Astrocyte (in vitro differentiated cells and primary cell): ENCODE results near the gene GLP1R. TPM values are rescaled to one million over a fixed set of nuclear protein-coding genes. Genes with fewer than 3 reads are reported as not detected.

Experiments
- DNase-seq: peaks from one replicate; pipeline ENCODE4 v3.0.0-alpha.2; 2010; ENCODE audit warnings: low read depth
- FAIRE-seq: peaks from 2 replicates; lab custom pipeline; 2011; peaks lifted over from hg19 to GRCh38; lab: Jason Lieb, UNC
- H2AFZ ChIP-seq: 2 replicates; pipeline ENCODE4 v1.6.0; 2012; ENCODE audit warnings: low read depth, low read length, inconsistent platforms
- H3K27ac ChIP-seq: 2 replicates; pipeline ENCODE4 v1.5.1; 2011; ENCODE audit warnings: low read depth, low read length, inconsistent platforms
- H3K27me3 ChIP-seq: 2 replicates; pipeline ENCODE4 v1.6.0; 2011; ENCODE audit warnings: low read length, inconsistent platforms; ENCODE audit not compliant: insufficient read depth
- H3K36me3 ChIP-seq: 2 replicates; pipeline ENCODE4 v1.5.1; 2011; ENCODE audit warnings: low read length, inconsistent platforms; ENCODE audit not compliant: insufficient read depth
- H3K4me1 ChIP-seq: 2 replicates; pipeline ENCODE4 v1.5.1; 2011; ENCODE audit warnings: low read length, inconsistent platforms; ENCODE audit not compliant: insufficient read depth
- H3K4me2 ChIP-seq: 2 replicates; pipeline ENCODE4 v1.6.0; 2012; ENCODE audit warnings: low read length, inconsistent platforms
- H3K4me3 ChIP-seq: 2 replicates; pipeline ENCODE4 v1.5.1; 2011; ENCODE audit warnings: low read depth, mild to moderate bottlenecking, low read length, inconsistent platforms; ENCODE audit not compliant: insufficient read depth
- H3K79me2 ChIP-seq: 2 replicates; pipeline ENCODE4 v1.6.0; 2012; ENCODE audit warnings: mild to moderate bottlenecking, low read length, inconsistent platforms; ENCODE audit not compliant: insufficient read depth
- H3K9ac ChIP-seq: 2 replicates; pipeline ENCODE4 v1.6.0; 2012; ENCODE audit warnings: mild to moderate bottlenecking, low read length, inconsistent platforms
- H3K9me3 ChIP-seq: 2 replicates; pipeline ENCODE4 v1.5.1; 2012; ENCODE audit warnings: low read depth, mild to moderate bottlenecking, low read length, inconsistent platforms; ENCODE audit not compliant: insufficient read depth
- H4K20me1 ChIP-seq: 2 replicates; pipeline ENCODE4 v1.6.0; 2012; ENCODE audit warnings: low read length, inconsistent platforms; ENCODE audit not compliant: insufficient read depth
- H3K27ac Mint-ChIP-seq: one replicate; pipeline ENCODE4 v1.8.0; 2021; ENCODE audit warnings: mild to moderate bottlenecking, mixed read lengths; ENCODE audit not compliant: unreplicated experiment
- H3K27me3 Mint-ChIP-seq: one replicate; pipeline ENCODE4 v1.8.0; 2021; ENCODE audit warnings: low read depth, mixed read lengths; ENCODE audit not compliant: unreplicated experiment
- H3K36me3 Mint-ChIP-seq: one replicate; pipeline ENCODE4 v1.8.0; 2021; ENCODE audit warnings: low read depth, mixed read lengths; ENCODE audit not compliant: unreplicated experiment
- H3K4me1 Mint-ChIP-seq: one replicate; pipeline ENCODE4 v1.8.0; 2021; ENCODE audit warnings: low read depth, mixed read lengths; ENCODE audit not compliant: unreplicated experiment
- H3K4me3 Mint-ChIP-seq: one replicate; pipeline ENCODE4 v1.8.0; 2021; ENCODE audit warnings: mild to moderate bottlenecking, moderate library complexity, mixed read lengths; ENCODE audit not compliant: unreplicated experiment
- H3K9me3 Mint-ChIP-seq: one replicate; pipeline ENCODE4 v1.8.0; 2021; ENCODE audit warnings: mild to moderate bottlenecking, mixed read lengths; ENCODE audit not compliant: unreplicated experiment
- EZH2 ChIP-seq: IDR thresholded peaks from 2 replicates; pipeline ENCODE4 v1.6.1; 2012; ENCODE audit warnings: mild to moderate bottlenecking, low read length, inconsistent platforms; ENCODE audit not compliant: insufficient read depth
- total RNA-seq: library from RNA; stranded (reverse); gene quantifications from 2 replicates; pipeline ENCODE4 v1.2.1, GENCODE V29; 2021
- TF ChIP-seq, protein P1 (sequence below): IDR thresholded peaks from 2 replicates; pipeline ENCODE4 v1.5.1; 2011; ENCODE audit warnings: low read depth, mild to moderate bottlenecking, inconsistent platforms, low read length, moderate library complexity; ENCODE audit not compliant: insufficient read depth

The GLP1R gene
- total RNA-seq, 1 donor from 2014 or later, result not detected

DNA sequence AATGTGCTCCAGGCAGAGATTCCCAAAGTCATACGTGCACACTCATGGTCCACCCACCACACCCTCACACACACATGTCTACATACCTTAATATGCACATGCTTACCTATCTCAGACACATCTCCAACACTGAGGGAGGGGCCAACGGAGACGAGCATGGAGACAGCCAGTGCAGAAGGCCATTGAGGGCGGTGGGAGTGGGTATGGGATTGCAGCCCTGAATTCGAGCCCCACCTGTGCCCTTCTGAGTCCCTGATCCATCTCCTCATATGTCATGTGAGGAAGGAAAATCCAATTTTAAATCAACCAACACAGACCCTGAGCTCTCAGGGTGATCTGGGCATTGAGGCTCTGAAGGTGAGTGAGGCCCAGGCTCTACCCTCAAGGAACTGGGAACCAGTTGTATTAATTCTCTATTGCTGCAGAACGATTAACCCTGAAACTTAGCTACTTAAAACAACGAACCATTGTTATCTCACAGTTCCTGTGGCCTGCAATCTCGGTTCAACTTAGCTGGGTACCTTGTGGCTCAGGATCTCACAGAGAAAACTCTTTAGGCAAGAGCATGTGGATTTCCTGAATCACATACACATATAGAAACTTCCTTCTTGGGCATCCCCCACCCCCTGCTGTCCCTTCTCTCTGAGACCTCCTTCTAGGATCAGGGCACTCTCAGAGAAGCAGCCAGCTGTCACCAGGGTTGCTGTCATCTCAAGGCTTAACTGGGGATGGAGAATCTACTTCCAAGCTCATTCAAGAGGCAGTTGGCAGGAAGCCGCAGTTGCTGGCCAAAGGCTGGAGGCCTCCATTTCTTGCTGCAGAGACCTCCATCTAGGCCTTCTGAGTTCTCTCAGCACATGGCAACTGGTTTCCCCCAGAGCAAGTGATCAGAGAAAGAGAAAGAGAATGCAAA is 28.3 kb downstream of the GLP1R start:
- Mint-ChIP-seq H3K4me3 (no peak overlapping the region), H3K27ac (no peak overlapping the region), H3K27me3 (peaks cover 62% of the 10 kb centered on the region), H3K4me1 (no peaks in the 10 kb centered on the region), H3K9me3 (peaks cover 2% of the 10 kb centered on the region), H3K36me3 (no peaks in the 10 kb centered on the region)
- FAIRE-seq, result no peak
- Histone ChIP-seq H3K27me3 (no peaks in the 10 kb centered on the region), H2AFZ (no peak overlapping the region), H3K79me2 (no peaks in the 10 kb centered on the region), H3K4me1 (no peaks in the 10 kb centered on the region), H3K9ac (no peak overlapping the region), H3K27ac (no peak overlapping the region), H3K4me2 (no peak overlapping the region), H4K20me1 (no peaks in the 10 kb centered on the region), H3K4me3 (no peak overlapping the region), H3K9me3 (no peaks in the 10 kb centered on the region), H3K36me3 (no peaks in the 10 kb centered on the region)
- TF ChIP-seq, protein P1, sequence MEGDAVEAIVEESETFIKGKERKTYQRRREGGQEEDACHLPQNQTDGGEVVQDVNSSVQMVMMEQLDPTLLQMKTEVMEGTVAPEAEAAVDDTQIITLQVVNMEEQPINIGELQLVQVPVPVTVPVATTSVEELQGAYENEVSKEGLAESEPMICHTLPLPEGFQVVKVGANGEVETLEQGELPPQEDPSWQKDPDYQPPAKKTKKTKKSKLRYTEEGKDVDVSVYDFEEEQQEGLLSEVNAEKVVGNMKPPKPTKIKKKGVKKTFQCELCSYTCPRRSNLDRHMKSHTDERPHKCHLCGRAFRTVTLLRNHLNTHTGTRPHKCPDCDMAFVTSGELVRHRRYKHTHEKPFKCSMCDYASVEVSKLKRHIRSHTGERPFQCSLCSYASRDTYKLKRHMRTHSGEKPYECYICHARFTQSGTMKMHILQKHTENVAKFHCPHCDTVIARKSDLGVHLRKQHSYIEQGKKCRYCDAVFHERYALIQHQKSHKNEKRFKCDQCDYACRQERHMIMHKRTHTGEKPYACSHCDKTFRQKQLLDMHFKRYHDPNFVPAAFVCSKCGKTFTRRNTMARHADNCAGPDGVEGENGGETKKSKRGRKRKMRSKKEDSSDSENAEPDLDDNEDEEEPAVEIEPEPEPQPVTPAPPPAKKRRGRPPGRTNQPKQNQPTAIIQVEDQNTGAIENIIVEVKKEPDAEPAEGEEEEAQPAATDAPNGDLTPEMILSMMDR, result no peak
- TF ChIP-seq EZH2, result no peak
- DNase-seq, result no peak

DNA sequence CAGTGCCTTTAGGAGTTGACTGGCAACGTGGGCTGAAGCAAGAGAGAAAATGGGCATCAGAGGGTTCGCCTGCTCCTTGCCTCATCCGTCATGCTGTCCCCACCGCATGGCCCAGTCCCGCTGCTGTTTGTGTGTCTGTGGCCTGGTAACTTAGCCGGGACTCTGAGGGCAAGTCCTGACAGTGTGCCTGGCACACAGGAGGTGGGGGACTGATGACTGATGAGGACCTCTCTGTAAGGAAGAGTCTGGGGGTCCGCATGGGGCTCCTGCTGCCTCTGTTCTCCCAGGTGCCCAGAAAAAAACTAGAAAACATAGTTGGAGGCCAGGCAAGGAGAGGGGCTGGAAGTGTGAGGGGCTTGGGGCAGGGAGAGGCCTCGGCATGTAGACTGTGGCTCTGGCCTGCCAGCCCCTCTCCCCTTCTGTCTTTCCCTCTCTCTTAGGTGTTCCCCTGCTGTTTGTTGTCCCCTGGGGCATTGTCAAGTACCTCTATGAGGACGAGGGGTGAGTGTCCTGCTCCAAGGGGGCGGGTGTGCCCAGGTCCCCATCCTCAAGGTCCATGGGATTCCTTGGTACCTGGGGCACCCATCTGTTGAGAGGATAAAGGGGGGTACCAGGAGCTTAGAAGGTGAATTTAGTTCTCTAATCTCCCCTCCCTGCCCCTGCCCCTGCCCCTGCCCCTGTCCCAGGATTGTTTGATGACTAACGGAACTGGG is 29.5 kb downstream of the GLP1R start:
- Mint-ChIP-seq H3K36me3 (no peaks in the 10 kb centered on the region), H3K9me3 (peaks cover 4% of the 10 kb centered on the region), H3K27ac (no peak overlapping the region), H3K4me3 (no peak overlapping the region), H3K4me1 (no peaks in the 10 kb centered on the region), H3K27me3 (peaks cover 66% of the 10 kb centered on the region)
- no peaks in the 10 kb centered on the region for H3K27me3 ChIP-seq
- H3K4me3 ChIP-seq, result no peak overlapping the region
- no peak for FAIRE-seq
- H3K27ac ChIP-seq, result no peak overlapping the region
- DNase-seq, result no peak
- H3K9ac ChIP-seq, result no peak overlapping the region
- H2AFZ ChIP-seq, result no peak overlapping the region
- H3K9me3 ChIP-seq, result no peaks in the 10 kb centered on the region
- H3K36me3 ChIP-seq, result no peaks in the 10 kb centered on the region
- TF ChIP-seq, protein P1, result no peak
- no peak for TF ChIP-seq EZH2
- no peaks in the 10 kb centered on the region for H3K79me2 ChIP-seq
- no peaks in the 10 kb centered on the region for H3K4me1 ChIP-seq
- H3K4me2 ChIP-seq, result no peak overlapping the region
- no peaks in the 10 kb centered on the region for H4K20me1 ChIP-seq
